A549 (cell line): ENCODE data around the gene TAF10.

Experiments
- EHMT2 ChIP-seq: fragments of 200-600 bp; sonication (generic); IDR thresholded peaks from 2 replicates; pipeline ENCODE4 v1.6.1; 2016; ENCODE audit warnings: antibody characterized with exemption, low read depth, mild to moderate bottlenecking, moderate library complexity
- HOXB5 ChIP-seq: fragments of 250-450 bp; sonication (Bioruptor Pico); IDR thresholded peaks from 2 replicates; pipeline ENCODE4 v1.5.0; 2020; ENCODE audit warnings: mild to moderate bottlenecking, moderate library complexity
- NFE2L2 ChIP-seq: fragments of 150-350 bp; conservative IDR thresholded peaks from 2 replicates; pipeline ENCODE4 v1.6.1; 2014; ENCODE audit warnings: low read length
- NR3C1 ChIP-seq: fragments of >200 bp; sonication (Bioruptor Twin); formaldehyde crosslinking; IDR thresholded peaks from 3 replicates; pipeline ENCODE4 v1.6.1; 2017
- POLR2A ChIP-seq: IDR thresholded peaks from 2 replicates; pipeline ENCODE4 v1.6.1; 2012; ENCODE audit warnings: mild to moderate bottlenecking, low read length
- POLR2AphosphoS2 ChIP-seq: conservative IDR thresholded peaks from 2 replicates; pipeline ENCODE4 v1.6.1; 2012; ENCODE audit warnings: low read length, improper control_type of control experiment, inconsistent platforms
- RNF2 ChIP-seq: fragments of 200-600 bp; sonication (generic); IDR thresholded peaks from 2 replicates; pipeline ENCODE4 v1.6.1; 2016; ENCODE audit warnings: low read depth, mild to moderate bottlenecking, antibody characterized with exemption, moderate library complexity, borderline replicate concordance
- SMC3 ChIP-seq: fragments of >200 bp; sonication (Bioruptor Twin); formaldehyde crosslinking; IDR thresholded peaks from 3 replicates; pipeline ENCODE4 v1.6.1; 2018; ENCODE audit warnings: inconsistent platforms
- TF ChIP-seq, protein P1 (sequence below): fragments of >200 bp; sonication (Bioruptor Twin); formaldehyde crosslinking; IDR thresholded peaks from 3 replicates; pipeline ENCODE4 v1.5.1; 2016

DNA sequence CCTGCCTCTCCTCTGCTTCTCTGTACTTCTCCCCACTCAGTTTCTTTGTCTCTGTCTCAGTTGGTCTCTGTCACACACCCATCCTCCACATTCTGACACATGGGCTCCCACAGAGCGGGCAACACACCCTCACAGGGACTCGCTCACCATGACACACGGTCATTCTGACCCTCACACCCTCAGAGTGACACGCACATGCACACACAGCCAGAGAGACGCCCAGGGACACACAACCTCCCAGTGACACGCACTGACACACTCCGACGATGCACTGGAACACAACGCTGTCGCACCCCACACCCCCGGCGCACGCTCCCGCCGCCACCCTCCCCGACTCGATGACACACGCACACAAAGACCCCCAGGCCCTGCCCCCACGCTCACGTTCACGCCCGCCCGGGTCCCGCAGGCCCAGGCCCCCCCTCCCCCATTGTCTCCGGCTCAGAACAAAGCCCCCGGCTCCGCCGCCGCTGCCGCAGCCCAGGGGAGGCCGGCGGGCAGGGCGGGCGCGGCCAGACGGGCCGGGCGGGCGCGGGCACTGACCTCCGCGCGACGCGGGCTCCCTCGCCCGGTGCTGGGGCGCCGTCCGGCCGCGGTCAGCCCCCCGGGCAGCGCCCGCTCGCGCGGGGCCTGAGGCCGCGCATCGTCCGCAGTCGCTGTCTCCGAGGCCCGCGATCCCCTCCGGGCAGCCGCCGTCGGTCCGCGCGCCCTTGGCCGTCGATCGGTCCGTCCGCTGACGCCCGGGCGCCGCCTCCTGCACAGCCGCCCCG lies 43.2 kb upstream of the TAF10 start:
- TF ChIP-seq EHMT2 (no peak), NFE2L2 (no peak), SMC3 (no peak), POLR2A (no peak), RNF2 (no peak), NR3C1 (no peak), POLR2AphosphoS2 (no peak), HOXB5 (CRISPR knock-in tag) (no peak)
- TF ChIP-seq, protein P1, sequence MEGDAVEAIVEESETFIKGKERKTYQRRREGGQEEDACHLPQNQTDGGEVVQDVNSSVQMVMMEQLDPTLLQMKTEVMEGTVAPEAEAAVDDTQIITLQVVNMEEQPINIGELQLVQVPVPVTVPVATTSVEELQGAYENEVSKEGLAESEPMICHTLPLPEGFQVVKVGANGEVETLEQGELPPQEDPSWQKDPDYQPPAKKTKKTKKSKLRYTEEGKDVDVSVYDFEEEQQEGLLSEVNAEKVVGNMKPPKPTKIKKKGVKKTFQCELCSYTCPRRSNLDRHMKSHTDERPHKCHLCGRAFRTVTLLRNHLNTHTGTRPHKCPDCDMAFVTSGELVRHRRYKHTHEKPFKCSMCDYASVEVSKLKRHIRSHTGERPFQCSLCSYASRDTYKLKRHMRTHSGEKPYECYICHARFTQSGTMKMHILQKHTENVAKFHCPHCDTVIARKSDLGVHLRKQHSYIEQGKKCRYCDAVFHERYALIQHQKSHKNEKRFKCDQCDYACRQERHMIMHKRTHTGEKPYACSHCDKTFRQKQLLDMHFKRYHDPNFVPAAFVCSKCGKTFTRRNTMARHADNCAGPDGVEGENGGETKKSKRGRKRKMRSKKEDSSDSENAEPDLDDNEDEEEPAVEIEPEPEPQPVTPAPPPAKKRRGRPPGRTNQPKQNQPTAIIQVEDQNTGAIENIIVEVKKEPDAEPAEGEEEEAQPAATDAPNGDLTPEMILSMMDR = no peak
